ENCODE results near the gene CCDC74A.
"Not testable (repeated sequence)": the region's sequence is repeated elsewhere in the genome, so short reads cannot be mapped to it uniquely, and the experiment has no call there.

GRCh38 chr2:131516621-131517020, 11.1 kb upstream of the CCDC74A start:
- TF ChIP-seq POLR2AphosphoS5 (IDR thresholded peaks at IDR 0.05; ENCODE audit: low read depth, low read length); POLR2A (IDR thresholded peaks at IDR 0.05; ENCODE audit: low read depth, low read length); TAF1 (IDR thresholded peaks at IDR 0.05; ENCODE audit: borderline replicate concordance, low read depth, low read length): not testable (repeated sequence)

All from GM12892 (cell line).